GOT3 (cell line): ENCODE results near the gene R3HDM2.
A peak's percentile ranks its signal among the peaks of the same experiment; 100 is the strongest.

Experiments
- DNase-seq: peaks from one replicate; lab custom pipeline; 2025; ENCODE audit warnings: mixed read lengths; lab: John Stamatoyannopoulos, UW

Gene R3HDM2

DNA sequence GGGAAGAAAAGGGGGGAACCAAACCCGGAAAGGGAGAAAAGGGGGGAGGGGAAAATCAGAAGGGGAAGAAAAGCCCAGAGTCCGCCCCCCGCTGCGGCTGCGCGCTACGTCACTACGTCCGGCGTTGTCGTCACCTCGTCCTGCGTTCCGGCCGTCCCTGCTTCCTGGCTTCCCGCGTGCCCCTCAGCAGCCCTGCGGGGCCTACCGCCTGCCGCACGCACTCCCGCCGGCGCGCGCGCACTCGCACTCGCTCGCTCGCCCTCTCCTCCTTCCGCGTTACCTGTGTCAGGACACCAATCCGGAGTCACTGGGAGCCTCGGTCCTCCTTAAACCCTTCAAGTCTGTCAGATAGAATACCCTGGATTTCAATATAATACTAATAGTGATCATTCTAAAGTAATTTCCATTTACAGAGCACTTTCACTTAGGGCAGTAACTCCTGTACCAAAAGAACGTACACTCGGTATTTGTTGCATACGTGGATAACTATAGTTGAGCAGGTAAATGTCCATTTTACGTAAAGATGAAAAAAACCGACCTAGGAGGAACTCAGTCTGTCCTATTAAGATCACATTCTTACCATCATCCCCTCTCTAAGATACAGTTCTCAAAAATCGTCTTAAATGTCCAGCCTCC lies at the start of gene R3HDM2:
TSS of gene R3HDM2 (minus strand) at position 113 of the 636 bp plus-strand sequence. CDS start 120,615 bp downstream, outside the sequence.
- peak; percentile 100 for DNase-seq

GRCh38 chr12:57479376-57480115 lies 48.7 kb upstream of the R3HDM2 start, which contains the start of gene ARHGAP9:
TSS of gene ARHGAP9 (minus strand) at chr12:57479866. CDS start at chr12:57479406, 460 bp downstream.
- no peak for DNase-seq

- DNase-seq, result no peak
Measured at GRCh38 chr12:57479043-57479375, 48.2 kb upstream of the R3HDM2 start.

GRCh38 chr12:57477710-57478681 lies 47.2 kb upstream of the R3HDM2 start:
- no peak for DNase-seq

- DNase-seq, result no peak
Measured at GRCh38 chr12:57476993-57477709, 46.3 kb upstream of the R3HDM2 start.

- no peak for DNase-seq
Measured at GRCh38 chr12:57476162-57476992, 45.5 kb upstream of the R3HDM2 start.

GRCh38 chr12:57475271-57476161 lies 44.7 kb upstream of the R3HDM2 start:
- DNase-seq, result no peak

DNA sequence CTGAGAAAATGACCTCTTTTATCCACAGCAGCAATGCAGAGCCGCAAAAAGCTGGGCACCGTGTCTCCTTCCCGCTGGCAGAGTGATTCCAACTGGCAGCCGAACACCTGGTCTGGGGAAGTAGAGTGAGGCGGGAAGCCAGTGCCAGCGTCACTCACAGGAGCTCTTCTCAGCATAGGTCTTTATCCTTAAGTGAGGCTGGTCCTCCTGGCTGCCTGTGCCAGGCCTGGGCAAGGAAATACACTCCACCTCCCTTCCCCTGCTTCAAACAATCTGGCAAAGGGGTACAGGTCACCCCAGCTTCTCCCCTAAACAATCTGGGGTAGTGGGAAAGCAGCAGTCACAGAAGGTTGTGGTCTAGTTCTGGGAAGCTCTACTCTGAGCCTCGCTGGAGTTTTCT lies 44.0 kb upstream of the R3HDM2 start:
- DNase-seq, result no peak

- no peak for DNase-seq
Measured at GRCh38 chr12:57474430-57474829, 43.6 kb upstream of the R3HDM2 start.

- DNase-seq, result no peak
Measured at GRCh38 chr12:57473886-57474285, 43.0 kb upstream of the R3HDM2 start.

DNA sequence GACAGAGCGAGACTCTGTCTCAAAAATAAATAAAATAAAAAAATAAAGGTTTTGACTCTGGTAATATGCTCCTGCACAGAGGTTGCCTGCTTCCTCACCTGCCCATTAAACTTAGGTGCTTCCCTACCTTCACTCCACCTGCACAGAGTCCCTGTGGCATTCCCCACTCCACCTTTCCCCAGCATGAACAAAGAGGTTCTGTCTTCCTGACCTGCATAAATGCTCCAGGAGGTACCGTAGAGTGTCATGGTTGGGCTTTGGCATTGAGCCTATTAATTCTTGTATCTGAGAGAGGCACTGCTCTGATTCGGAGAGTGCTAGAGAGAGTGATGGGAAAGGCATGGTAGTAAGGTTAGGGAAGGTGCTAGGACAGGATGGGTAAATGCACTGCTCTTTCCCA lies 42.5 kb upstream of the R3HDM2 start:
- DNase-seq, result no peak

GRCh38 chr12:57472391-57472790 lies 41.5 kb upstream of the R3HDM2 start:
- DNase-seq, result no peak

GRCh38 chr12:57471661-57472060 lies 40.8 kb upstream of the R3HDM2 start:
- DNase-seq, result no peak

DNA sequence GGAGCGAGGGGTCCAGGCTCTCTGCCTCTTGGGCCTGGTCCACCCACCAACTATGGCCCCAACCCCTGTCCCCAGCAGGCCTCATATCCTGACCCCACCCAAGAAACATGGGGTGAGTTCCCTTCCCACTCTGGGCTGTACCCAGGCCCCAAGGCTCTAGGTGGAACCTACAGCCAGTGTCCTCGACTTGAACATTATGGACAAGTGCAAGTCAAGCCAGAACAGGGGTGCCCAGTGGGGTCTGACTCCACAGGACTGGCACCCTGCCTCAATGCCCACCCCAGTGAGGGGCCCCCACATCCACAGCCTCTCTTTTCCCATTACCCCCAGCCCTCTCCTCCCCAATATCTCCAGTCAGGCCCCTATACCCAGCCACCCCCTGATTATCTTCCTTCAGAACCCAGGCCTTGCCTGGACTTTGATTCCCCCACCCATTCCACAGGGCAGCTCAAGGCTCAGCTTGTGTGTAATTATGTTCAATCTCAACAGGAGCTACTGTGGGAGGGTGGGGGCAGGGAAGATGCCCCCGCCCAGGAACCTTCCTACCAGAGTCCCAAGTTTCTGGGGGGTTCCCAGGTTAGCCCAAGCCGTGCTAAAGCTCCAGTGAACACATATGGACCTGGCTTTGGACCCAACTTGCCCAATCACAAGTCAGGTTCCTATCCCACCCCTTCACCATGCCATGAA lies 40.3 kb upstream of the R3HDM2 start:
- DNase-seq, result no peak

GRCh38 chr12:57470286-57470969 lies 39.6 kb upstream of the R3HDM2 start:
- no peak for DNase-seq

DNA sequence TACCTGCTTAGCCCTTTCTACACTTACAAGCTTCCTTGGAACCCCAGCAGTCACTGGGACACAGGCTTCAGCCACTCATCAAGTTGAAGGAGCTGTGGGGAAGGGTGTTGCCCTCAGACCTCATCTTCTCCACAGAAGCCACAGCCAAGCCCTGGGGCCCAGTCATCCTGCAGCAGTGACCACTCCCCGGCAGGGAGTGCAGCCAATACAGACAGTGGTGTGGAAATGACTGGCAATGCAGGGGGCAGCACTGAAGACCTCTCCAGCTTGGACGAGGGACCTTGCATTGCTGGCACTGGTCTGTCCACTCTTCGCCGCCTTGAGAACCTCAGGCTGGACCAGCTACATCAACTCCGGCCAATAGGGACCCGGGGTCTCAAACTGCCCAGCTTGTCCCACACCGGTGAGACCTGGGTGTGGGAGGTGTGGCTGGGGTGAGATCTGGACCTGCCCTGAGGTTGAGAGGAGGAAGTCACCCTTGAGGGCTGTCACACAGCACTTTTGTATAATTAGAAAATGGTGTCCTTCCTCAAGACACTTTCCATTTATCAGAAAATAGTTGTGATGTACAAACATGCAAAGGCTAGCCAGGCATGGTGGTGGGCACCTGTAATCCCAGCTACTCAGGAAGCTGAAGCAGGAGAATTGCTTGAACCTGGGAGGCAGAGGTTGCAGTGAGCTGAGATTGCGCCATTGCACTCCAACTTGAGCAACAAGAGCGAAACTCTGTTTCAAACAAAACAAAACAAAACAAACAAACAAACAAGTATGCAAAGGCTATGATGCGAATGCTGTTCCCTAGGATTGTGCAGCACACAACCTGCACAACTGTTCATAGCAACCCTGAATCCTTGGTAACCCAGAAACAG lies 38.7 kb upstream of the R3HDM2 start:
- no peak for DNase-seq

- DNase-seq, result no peak
Measured at GRCh38 chr12:57467915-57468314, 37.1 kb upstream of the R3HDM2 start.
